K562 (cell line): ENCODE results near the gene PPFIA3. TPM values are rescaled to one million over a fixed set of nuclear protein-coding genes. Genes with fewer than 3 reads are reported as not detected.
A peak's percentile ranks its signal among the peaks of the same experiment; 100 is the strongest.

Experiments
- ATF7 ChIP-seq: fragments of 450-650 bp; IDR thresholded peaks from 2 replicates; pipeline ENCODE4 v1.7.1; 2014; ENCODE audit warnings: mild to moderate bottlenecking, moderate library complexity
- CAMTA2 ChIP-seq: fragments of 250-450 bp; sonication (Bioruptor Pico); conservative IDR thresholded peaks from 2 replicates; pipeline ENCODE4 v1.5.1; 2022
- CREBBP ChIP-seq: IDR thresholded peaks from one replicate; pipeline ENCODE4 v1.6.1; 2012; ENCODE audit warnings: low read depth, mild to moderate bottlenecking, control low read depth, inconsistent platforms, low read length
- EGR1 ChIP-seq: fragments of 450-650 bp; conservative IDR thresholded peaks from 2 replicates; pipeline ENCODE4 v1.6.1; 2017; ENCODE audit warnings: mild to moderate bottlenecking
- FIP1L1 ChIP-seq: fragments of 200-400 bp; formaldehyde crosslinking; IDR thresholded peaks from 2 replicates; pipeline ENCODE4 v1.6.1; 2018; ENCODE audit warnings: mild to moderate bottlenecking, low read depth, low read length; ENCODE audit not compliant: poor library complexity, severe bottlenecking
- HDAC1 ChIP-seq, 2 experiments: fragments of 450-650 bp; IDR thresholded peaks; 2 replicates each; pipeline ENCODE4 v1.6.1; 2016 to 2017; ENCODE audit warnings: inconsistent platforms in 1 of 2, mild to moderate bottlenecking in 1 of 2, moderate library complexity in 1 of 2
- MAZ ChIP-seq, 2 experiments: fragments of 450-650 bp in 1 of 2; sonication (generic) in 1 of 2; formaldehyde crosslinking; IDR thresholded peaks in 1 of 2; conservative IDR thresholded peaks in 1 of 2; 2 replicates each; pipeline versions ENCODE4 v1.4.0 to v1.5.0; 2020; ENCODE audit warnings: mild to moderate bottlenecking in 1 of 2, missing genetic modification reagents in 1 of 2
- NCOR1 ChIP-seq: fragments of 450-650 bp; IDR thresholded peaks from 2 replicates; pipeline ENCODE4 v1.6.1; 2016; ENCODE audit warnings: mild to moderate bottlenecking, moderate library complexity
- PRMT5 ChIP-seq: sonication (generic); formaldehyde crosslinking; IDR thresholded peaks from 2 replicates; pipeline ENCODE4 v1.5.0; 2020; ENCODE audit warnings: missing genetic modification reagents
- PYGO2 ChIP-seq: fragments of 450-650 bp; IDR thresholded peaks from 2 replicates; pipeline ENCODE4 v1.6.1; 2016; ENCODE audit warnings: mild to moderate bottlenecking, missing genetic modification characterization, moderate library complexity, missing compliant biosample characterization
- RBFOX2 ChIP-seq: fragments of 200-400 bp; formaldehyde crosslinking; IDR thresholded peaks from 2 replicates; pipeline ENCODE4 v1.6.1; 2017; ENCODE audit warnings: low read depth, mild to moderate bottlenecking, low read length, moderate library complexity
- SRF ChIP-seq, 2 experiments: fragments of 250-450, 450-650 bp in 1 of 2; sonication (Bioruptor Pico) in 1 of 2; sonication (generic) in 1 of 2; formaldehyde crosslinking; IDR thresholded peaks; 2 replicates each; pipeline versions ENCODE4 v1.5.0 to v1.5.1; 2020 to 2022; ENCODE audit warnings: mild to moderate bottlenecking in 1 of 2, missing genetic modification reagents in 1 of 2
- TEAD1 ChIP-seq, 2 experiments: fragments of 450-650 bp in 1 of 2; sonication (generic) in 1 of 2; formaldehyde crosslinking; IDR thresholded peaks; 2 replicates each; pipeline versions ENCODE4 v1.4.0 to v1.8.0; 2020 to 2022; ENCODE audit warnings: mild to moderate bottlenecking in 2 of 2, missing genetic modification reagents in 1 of 2
- XRCC3 ChIP-seq: fragments of 450-650 bp; IDR thresholded peaks from 2 replicates; pipeline ENCODE4 v1.6.1; 2017; ENCODE audit warnings: mild to moderate bottlenecking, moderate library complexity
- ZC3H8 ChIP-seq: fragments of 450-650 bp; IDR thresholded peaks from 2 replicates; pipeline ENCODE4 v1.6.1; 2017
- ZEB2 ChIP-seq: fragments of 450-650 bp; IDR thresholded peaks from 2 replicates; pipeline ENCODE4 v1.6.1; 2016
- ZNF232 ChIP-seq: sonication (generic); formaldehyde crosslinking; IDR thresholded peaks from 2 replicates; pipeline ENCODE4 v1.8.0; 2022; ENCODE audit warnings: mild to moderate bottlenecking, missing genetic modification reagents
- ZNF282 ChIP-seq: sonication (generic); formaldehyde crosslinking; IDR thresholded peaks from 2 replicates; pipeline ENCODE4 v1.8.1; 2023; ENCODE audit warnings: missing genetic modification reagents
- ZNF408 ChIP-seq: fragments of 250-450 bp; sonication (Bioruptor Pico); IDR thresholded peaks from 2 replicates; pipeline ENCODE4 v1.4.0; 2020; ENCODE audit warnings: low read depth, mild to moderate bottlenecking, moderate library complexity
- ZNF778 ChIP-seq: fragments of 450-650 bp; formaldehyde crosslinking; IDR thresholded peaks from 2 replicates; pipeline ENCODE4 v1.4.0; 2020; ENCODE audit warnings: mild to moderate bottlenecking, moderate library complexity
- polyA plus RNA-seq, 8 experiments: library from polyadenylated mRNA; depleted of rRNA in 4 of 8; stranded (reverse) in 5 of 8; unstranded in 3 of 8; fragments of >200 nt; fragmentation: Nextera tagmentation in 2 of 8; fragmentation: Illumina TruSeq in 1 of 8; extraction: Ambion mirVana in 2 of 8; extraction: Trizol in 1 of 8; gene quantifications; 2 replicates each; pipeline versions ENCODE4 v1.2.1 to v1.2.3, GENCODE V29; 2011 to 2014; ENCODE audit warnings: inconsistent platforms in 1 of 8, missing spikeins in 1 of 8
- total RNA-seq, 7 experiments: library from RNA; depleted of rRNA in 6 of 7; stranded (reverse); fragments of >200 nt in 6 of 7; fragmentation: Illumina TruSeq in 2 of 7; extraction: Trizol in 2 of 7; gene quantifications; 2 replicates each; pipeline versions ENCODE4 v1.2.1 to v1.2.3, GENCODE V29; 2011 to 2021; ENCODE audit warnings: low replicate concordance in 1 of 7
- TF ChIP-seq, protein P1 (sequence below): sonication (generic); formaldehyde crosslinking; IDR thresholded peaks from 2 replicates; pipeline ENCODE4 v1.8.0; 2022; ENCODE audit warnings: mild to moderate bottlenecking, low read depth, missing genetic modification reagents
- TF ChIP-seq, protein P2 (sequence below), 2 experiments: fragments of 450-650 bp; conservative IDR thresholded peaks; 2 replicates each; pipeline ENCODE4 v1.6.1; 2017; ENCODE audit warnings: mild to moderate bottlenecking in 2 of 2, moderate library complexity in 2 of 2
- TF ChIP-seq, protein P3 (sequence below): sonication (generic); formaldehyde crosslinking; IDR thresholded peaks from 2 replicates; pipeline ENCODE4 v1.9.0; 2022; ENCODE audit warnings: mild to moderate bottlenecking, missing genetic modification reagents
- TF ChIP-seq, protein P4 (sequence below): sonication (generic); formaldehyde crosslinking; IDR thresholded peaks from 2 replicates; pipeline ENCODE4 v1.9.0; 2022; ENCODE audit warnings: mild to moderate bottlenecking, missing genetic modification reagents
- TF ChIP-seq, protein P5 (sequence below): fragments of 250-450 bp; sonication (Bioruptor Pico); IDR thresholded peaks from 2 replicates; pipeline ENCODE4 v1.4.0; 2020; ENCODE audit warnings: mild to moderate bottlenecking

Gene PPFIA3
- total and polyA plus RNA-seq, 9 of the 15 experiments (the other 6 are each of a cell fraction or from before 2014, with no cell fraction given) = 0.10 to 53.0 (median 17.6) TPM

DNA sequence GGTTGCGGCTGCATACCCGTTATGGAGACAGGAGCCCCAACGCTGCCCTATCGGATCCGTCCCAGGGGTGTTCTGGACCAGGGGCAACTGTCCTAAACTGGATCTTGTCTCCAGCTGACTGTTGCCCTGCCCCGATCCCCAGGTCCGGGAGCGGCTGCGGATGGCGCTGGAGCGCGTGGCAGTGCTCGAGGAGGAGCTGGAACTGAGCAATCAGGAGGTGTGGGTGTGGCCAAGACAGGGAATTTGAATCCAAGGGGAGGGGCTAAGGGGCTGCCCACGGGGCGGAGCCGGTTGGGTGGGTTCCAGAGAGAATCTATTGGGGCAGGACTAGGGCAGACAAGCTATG is 9.9 kb downstream of the PPFIA3 start (continued):
- TF ChIP-seq ZEB2 = no peak
- TF ChIP-seq ZNF408 (CRISPR knock-in tag) = no peak
- TF ChIP-seq, protein P1, sequence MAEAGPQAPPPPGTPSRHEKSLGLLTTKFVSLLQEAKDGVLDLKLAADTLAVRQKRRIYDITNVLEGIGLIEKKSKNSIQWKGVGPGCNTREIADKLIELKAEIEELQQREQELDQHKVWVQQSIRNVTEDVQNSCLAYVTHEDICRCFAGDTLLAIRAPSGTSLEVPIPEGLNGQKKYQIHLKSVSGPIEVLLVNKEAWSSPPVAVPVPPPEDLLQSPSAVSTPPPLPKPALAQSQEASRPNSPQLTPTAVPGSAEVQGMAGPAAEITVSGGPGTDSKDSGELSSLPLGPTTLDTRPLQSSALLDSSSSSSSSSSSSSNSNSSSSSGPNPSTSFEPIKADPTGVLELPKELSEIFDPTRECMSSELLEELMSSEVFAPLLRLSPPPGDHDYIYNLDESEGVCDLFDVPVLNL = no peak
- peak in 1 of 2 experiments; percentile 53; a peak in 1 of 4 replicates for TF ChIP-seq MAZ (CRISPR knock-in tag; conservative IDR thresholded peaks at IDR 0.05 in 1 of 2, IDR thresholded peaks at IDR 0.05 in 1 of 2)
- no peak for TF ChIP-seq XRCC3
- TF ChIP-seq, protein P2, sequence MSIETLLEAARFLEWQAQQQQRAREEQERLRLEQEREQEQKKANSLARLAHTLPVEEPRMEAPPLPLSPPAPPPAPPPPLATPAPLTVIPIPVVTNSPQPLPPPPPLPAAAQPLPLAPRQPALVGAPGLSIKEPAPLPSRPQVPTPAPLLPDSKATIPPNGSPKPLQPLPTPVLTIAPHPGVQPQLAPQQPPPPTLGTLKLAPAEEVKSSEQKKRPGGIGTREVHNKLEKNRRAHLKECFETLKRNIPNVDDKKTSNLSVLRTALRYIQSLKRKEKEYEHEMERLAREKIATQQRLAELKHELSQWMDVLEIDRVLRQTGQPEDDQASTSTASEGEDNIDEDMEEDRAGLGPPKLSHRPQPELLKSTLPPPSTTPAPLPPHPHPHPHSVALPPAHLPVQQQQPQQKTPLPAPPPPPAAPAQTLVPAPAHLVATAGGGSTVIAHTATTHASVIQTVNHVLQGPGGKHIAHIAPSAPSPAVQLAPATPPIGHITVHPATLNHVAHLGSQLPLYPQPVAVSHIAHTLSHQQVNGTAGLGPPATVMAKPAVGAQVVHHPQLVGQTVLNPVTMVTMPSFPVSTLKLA (conservative IDR thresholded peaks at IDR 0.05) = peak; percentile 90 to 94
- no peak for TF ChIP-seq ZNF778 (CRISPR knock-in tag)
- no peak for TF ChIP-seq PRMT5 (CRISPR knock-in tag)
- no peak for TF ChIP-seq PYGO2 (tag)
- TF ChIP-seq ATF7 = 0 out of 2 replicates have a peak, but pooled peaks have one; percentile 24
- no peak for TF ChIP-seq NCOR1
- peak; percentile 69; the same call in 1 of the 2 replicates for TF ChIP-seq ZNF232
- TF ChIP-seq TEAD1 (CRISPR knock-in tag; IDR thresholded peaks at IDR 0.05) = no peak
- no peak for TF ChIP-seq ZC3H8
- peak; percentile 78 for TF ChIP-seq RBFOX2
- TF ChIP-seq FIP1L1 = no peak
- no peak for TF ChIP-seq CREBBP
- no peak for TF ChIP-seq SRF (CRISPR knock-in tag; IDR thresholded peaks at IDR 0.05)
- TF ChIP-seq, protein P3, sequence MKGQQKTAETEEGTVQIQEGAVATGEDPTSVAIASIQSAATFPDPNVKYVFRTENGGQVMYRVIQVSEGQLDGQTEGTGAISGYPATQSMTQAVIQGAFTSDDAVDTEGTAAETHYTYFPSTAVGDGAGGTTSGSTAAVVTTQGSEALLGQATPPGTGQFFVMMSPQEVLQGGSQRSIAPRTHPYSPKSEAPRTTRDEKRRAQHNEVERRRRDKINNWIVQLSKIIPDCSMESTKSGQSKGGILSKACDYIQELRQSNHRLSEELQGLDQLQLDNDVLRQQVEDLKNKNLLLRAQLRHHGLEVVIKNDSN (CRISPR knock-in tag) = no peak
- peak in 1 of 2 experiments; percentile 71; a peak in 1 of 4 replicates for TF ChIP-seq HDAC1 (IDR thresholded peaks at IDR 0.05)
- TF ChIP-seq EGR1 = no peak
- TF ChIP-seq ZNF282 (CRISPR knock-in tag) = no peak
- TF ChIP-seq, protein P4, sequence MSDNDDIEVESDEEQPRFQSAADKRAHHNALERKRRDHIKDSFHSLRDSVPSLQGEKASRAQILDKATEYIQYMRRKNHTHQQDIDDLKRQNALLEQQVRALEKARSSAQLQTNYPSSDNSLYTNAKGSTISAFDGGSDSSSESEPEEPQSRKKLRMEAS (CRISPR knock-in tag) = peak; percentile 75
- TF ChIP-seq CAMTA2 = no peak
- TF ChIP-seq, protein P5, sequence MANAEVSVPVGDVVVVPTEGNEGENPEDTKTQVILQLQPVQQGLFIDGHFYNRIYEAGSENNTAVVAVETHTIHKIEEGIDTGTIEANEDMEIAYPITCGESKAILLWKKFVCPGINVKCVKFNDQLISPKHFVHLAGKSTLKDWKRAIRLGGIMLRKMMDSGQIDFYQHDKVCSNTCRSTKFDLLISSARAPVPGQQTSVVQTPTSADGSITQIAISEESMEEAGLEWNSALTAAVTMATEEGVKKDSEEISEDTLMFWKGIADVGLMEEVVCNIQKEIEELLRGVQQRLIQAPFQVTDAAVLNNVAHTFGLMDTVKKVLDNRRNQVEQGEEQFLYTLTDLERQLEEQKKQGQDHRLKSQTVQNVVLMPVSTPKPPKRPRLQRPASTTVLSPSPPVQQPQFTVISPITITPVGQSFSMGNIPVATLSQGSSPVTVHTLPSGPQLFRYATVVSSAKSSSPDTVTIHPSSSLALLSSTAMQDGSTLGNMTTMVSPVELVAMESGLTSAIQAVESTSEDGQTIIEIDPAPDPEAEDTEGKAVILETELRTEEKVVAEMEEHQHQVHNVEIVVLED (CRISPR knock-in tag) = no peak
